OCI-LY3 (cell line): ENCODE data around the gene STRA6.

Source experiments
- H2AFZ ChIP-seq: fragments of 200-600, 300-600 bp; shearing (Covaris generic); 2 replicates; pipeline ENCODE4 v1.6.0; 2014; ENCODE audit warnings: antibody characterized with exemption, low read depth, low read length
- H3K27ac ChIP-seq: fragments of 200-600, 300-600 bp; sonication (generic); 2 replicates; pipeline ENCODE4 v1.5.1; 2014; ENCODE audit warnings: mild to moderate bottlenecking, low read length, moderate library complexity, mixed read lengths
- H3K27me3 ChIP-seq: fragments of 200-600, 300-600 bp; sonication (generic); 2 replicates; pipeline ENCODE4 v1.6.1; 2014; ENCODE audit warnings: low read depth, low read length, mixed read lengths
- H3K36me3 ChIP-seq: fragments of 200-600, 300-600 bp; sonication (generic); replicated peaks from 2 replicates; pipeline ENCODE3; 2014; ENCODE audit warnings: low read depth, low read length, mixed read lengths
- H3K4me1 ChIP-seq: fragments of 300-600, 200-600 bp; sonication (generic); 2 replicates; pipeline ENCODE4 v1.6.1; 2014; ENCODE audit warnings: low read length, mixed read lengths
- H3K4me2 ChIP-seq: fragments of 200-600, 300-600 bp; sonication (generic); 2 replicates; pipeline ENCODE4 v1.6.1; 2014; ENCODE audit warnings: low read length, mixed read lengths
- H3K4me3 ChIP-seq: fragments of 300-600, 200-600 bp; sonication (generic); 2 replicates; pipeline ENCODE4 v1.5.1; 2014; ENCODE audit warnings: antibody characterized with exemption, mild to moderate bottlenecking, low read length, moderate library complexity
- H3K79me2 ChIP-seq: fragments of 300-600, 200-600 bp; shearing (Covaris generic); 2 replicates; pipeline ENCODE4 v1.6.1; 2014; ENCODE audit warnings: mild to moderate bottlenecking, low read length, mixed read lengths
- H3K9ac ChIP-seq: fragments of 300-600, 200-600 bp; shearing (Covaris generic); 2 replicates; pipeline ENCODE4 v1.6.0; 2014; ENCODE audit warnings: mild to moderate bottlenecking, low read length, moderate library complexity
- H3K9me3 ChIP-seq: fragments of 200-600, 300-600 bp; shearing (Covaris generic); 2 replicates; pipeline ENCODE4 v1.6.1; 2014; ENCODE audit warnings: low read length, mixed read lengths; ENCODE audit not compliant: insufficient read depth
- H4K20me1 ChIP-seq: fragments of 200-600, 300-600 bp; sonication (generic); 2 replicates; pipeline ENCODE4 v1.6.1; 2016; ENCODE audit warnings: low read length, mixed read lengths; ENCODE audit not compliant: insufficient read depth
- CTCF ChIP-seq: fragments of 200-600, 300-600 bp; sonication (generic); IDR thresholded peaks from 2 replicates; pipeline ENCODE4 v1.5.1; 2014; ENCODE audit warnings: antibody characterized with exemption, low read length, low read depth
- EZH2phosphoT487 ChIP-seq: fragments of 200-600 bp; shearing (Covaris generic); IDR thresholded peaks from 2 replicates; pipeline ENCODE4 v1.6.1; 2018; ENCODE audit warnings: antibody characterized with exemption, mixed run types, low read depth

STRA6 gene

GRCh38 chr15:74197176-74197965, 5.2 kb downstream of the STRA6 start:
- H3K79me2 ChIP-seq: no peaks in the 10 kb centered on the region
- no peaks in the 10 kb centered on the region for H4K20me1 ChIP-seq
- peaks cover 43% of the 10 kb centered on the region for H3K4me1 ChIP-seq
- no peak overlapping the region for H3K4me2 ChIP-seq
- H2AFZ ChIP-seq: no peak overlapping the region
- no peaks in the 10 kb centered on the region for H3K36me3 ChIP-seq
- H3K27me3 ChIP-seq: peaks cover 4% of the 10 kb centered on the region; the same call in 1 of the 2 replicates
- no peak overlapping the region for H3K9ac ChIP-seq
- no peaks in the 10 kb centered on the region for H3K9me3 ChIP-seq
- no peak overlapping the region for H3K4me3 ChIP-seq
- no peak for TF ChIP-seq EZH2phosphoT487
- no peak for TF ChIP-seq CTCF
- H3K27ac ChIP-seq: no peak overlapping the region

- Histone ChIP-seq H3K27ac (no peak overlapping the region), H3K4me3 (no peak overlapping the region), H3K9me3 (no peaks in the 10 kb centered on the region), H3K4me2 (no peak overlapping the region), H3K79me2 (no peaks in the 10 kb centered on the region), H3K9ac (no peak overlapping the region), H3K36me3 (no peaks in the 10 kb centered on the region), H2AFZ (no peak overlapping the region), H4K20me1 (no peaks in the 10 kb centered on the region), H3K4me1 (peaks cover 44% of the 10 kb centered on the region), H3K27me3 (peaks cover 5% of the 10 kb centered on the region; the same call in 1 of the 2 replicates)
- TF ChIP-seq EZH2phosphoT487: no peak
- TF ChIP-seq CTCF: no peak
Measured at GRCh38 chr15:74196175-74196574, 6.4 kb downstream of the STRA6 start.

GRCh38 chr15:74194572-74195559, 7.7 kb downstream of the STRA6 start:
- Histone ChIP-seq H3K27me3 (peaks cover 5% of the 10 kb centered on the region; the same call in 1 of the 2 replicates), H3K79me2 (no peaks in the 10 kb centered on the region), H3K9me3 (no peaks in the 10 kb centered on the region), H3K27ac (no peak overlapping the region), H3K4me3 (no peak overlapping the region), H3K9ac (no peak overlapping the region), H3K36me3 (no peaks in the 10 kb centered on the region), H3K4me1 (peaks cover 36% of the 10 kb centered on the region), H2AFZ (no peak overlapping the region), H3K4me2 (peak overlapping the region; percentile 20; the same call in 1 of the 2 replicates), H4K20me1 (no peaks in the 10 kb centered on the region)
- TF ChIP-seq CTCF (no peak), EZH2phosphoT487 (no peak)

- no peak overlapping the region for H3K4me3 ChIP-seq
- H3K36me3 ChIP-seq: no peaks in the 10 kb centered on the region
- H4K20me1 ChIP-seq: no peaks in the 10 kb centered on the region
- peaks cover 36% of the 10 kb centered on the region for H3K4me1 ChIP-seq
- no peak overlapping the region for H3K4me2 ChIP-seq
- H3K9me3 ChIP-seq: no peaks in the 10 kb centered on the region
- no peaks in the 10 kb centered on the region for H3K79me2 ChIP-seq
- peaks cover 5% of the 10 kb centered on the region; the same call in 1 of the 2 replicates for H3K27me3 ChIP-seq
- H3K9ac ChIP-seq: no peak overlapping the region
- TF ChIP-seq EZH2phosphoT487 (no peak), CTCF (no peak)
- no peak overlapping the region for H2AFZ ChIP-seq
- no peak overlapping the region for H3K27ac ChIP-seq
Measured at GRCh38 chr15:74193905-74194304, 8.7 kb downstream of the STRA6 start.
